CD4-positive, alpha-beta T cell (primary cell): Measurements from ENCODE around the gene KATNAL2. TPM values are rescaled to one million over a fixed set of nuclear protein-coding genes. Genes with fewer than 3 reads are reported as not detected.

Experiments
- ATAC-seq: fragments of 200-7000 bp; cut with Tn5 transposase; one replicate; pipeline ENCODE4 v1.10.0; 2022; ENCODE audit warnings: mild to moderate bottlenecking; ENCODE audit not compliant: poor library complexity
- CTCF ChIA-PET: fragments of 350-600 bp; sonication (Branson Sonifier 250); formaldehyde crosslinking; loops from one replicate; lab custom pipeline; 2021; ENCODE audit warnings: antibody characterized with exemption, inconsistent platforms; lab: Charles Lee
- POLR2A ChIA-PET: fragments of 350-600 bp; sonication (Branson Sonifier 250); formaldehyde crosslinking; loops from one replicate; lab custom pipeline; 2021; ENCODE audit warnings: antibody characterized with exemption, inconsistent platforms; lab: Charles Lee
- DNase-seq, 14 experiments: peaks; one replicate each; pipeline ENCODE4 v3.0.0-alpha.2; 2013 to 2020; ENCODE audit warnings: mixed read lengths in 2 of 14
- H3K27ac ChIP-seq, 2 donors: one replicate each; pipeline versions ENCODE4 v1.5.1 to v1.7.0; 2013; ENCODE audit warnings: low read length in 2 of 2, low read depth in 1 of 2, mild to moderate bottlenecking in 1 of 2
- H3K27me3 ChIP-seq, 2 experiments: 1 replicate in 1 of 2; 2 replicates in 1 of 2; pipeline versions ENCODE4 v1.6.1 to v1.7.0; 2013; ENCODE audit warnings: low read length in 2 of 2, control low read depth in 1 of 2, mild to moderate bottlenecking in 1 of 2, moderate library complexity in 1 of 2; ENCODE audit not compliant: insufficient read depth in 2 of 2, control insufficient read depth in 1 of 2
- H3K36me3 ChIP-seq: one replicate; pipeline ENCODE4 v1.6.1; 2013; ENCODE audit warnings: low read length, control low read depth; ENCODE audit not compliant: insufficient read depth
- H3K4me1 ChIP-seq: one replicate; pipeline ENCODE4 v1.6.1; 2013; ENCODE audit warnings: low read length, control low read depth; ENCODE audit not compliant: insufficient read depth
- H3K4me3 ChIP-seq: one replicate; pipeline ENCODE4 v1.5.1; 2013; ENCODE audit warnings: mild to moderate bottlenecking, low read length, moderate library complexity
- H3K9me3 ChIP-seq, 2 experiments: 1 replicate in 1 of 2; 2 replicates in 1 of 2; pipeline versions ENCODE4 v1.6.1 to v1.7.0; 2013; ENCODE audit warnings: low read length in 2 of 2, mild to moderate bottlenecking in 2 of 2, control low read depth in 1 of 2, moderate library complexity in 1 of 2; ENCODE audit not compliant: control insufficient read depth in 1 of 2, insufficient read depth in 1 of 2
- H3K27ac Mint-ChIP-seq: one replicate; pipeline ENCODE4 v1.8.0; 2020; ENCODE audit warnings: mixed read lengths
- H3K27me3 Mint-ChIP-seq: one replicate; pipeline ENCODE4 v1.8.0; 2021; ENCODE audit warnings: mixed read lengths
- H3K36me3 Mint-ChIP-seq: one replicate; pipeline ENCODE4 v1.8.0; 2021; ENCODE audit warnings: low read depth, mixed read lengths
- H3K4me1 Mint-ChIP-seq: one replicate; pipeline ENCODE4 v1.8.0; 2021; ENCODE audit warnings: low read depth, mixed read lengths
- H3K4me3 Mint-ChIP-seq: one replicate; pipeline ENCODE4 v1.8.0; 2020; ENCODE audit warnings: mild to moderate bottlenecking, mixed read lengths
- H3K9me3 Mint-ChIP-seq: one replicate; pipeline ENCODE4 v1.8.0; 2020; ENCODE audit warnings: mixed read lengths
- intact Hi-C, 2 experiments: fragments of 100-400 bp; cut with DNase I in 1 of 2; cut with micrococcal nuclease in 1 of 2; formaldehyde crosslinking; loops; one replicate each; pipeline versions ENCODE4 v1.15.1 to v1.9.0; 2023 to 2025; cut with DNase I, micrococcal nuclease
- total RNA-seq, 174 experiments: library from RNA in 2 of 174; stranded (reverse) in 2 of 174; gene quantifications; one replicate each; pipeline ENCODE4 v1.2.3 and lab custom pipeline; 2021 to 2026
- TF ChIP-seq, protein P1 (sequence below): fragments of 200-600 bp; IDR thresholded peaks from one replicate; pipeline ENCODE4 v1.8.0; 2022; ENCODE audit warnings: antibody characterized with exemption, mild to moderate bottlenecking

Gene KATNAL2
- total RNA-seq, 2 experiments from 2014 or later: 1.5 to 2.0 TPM

DNA sequence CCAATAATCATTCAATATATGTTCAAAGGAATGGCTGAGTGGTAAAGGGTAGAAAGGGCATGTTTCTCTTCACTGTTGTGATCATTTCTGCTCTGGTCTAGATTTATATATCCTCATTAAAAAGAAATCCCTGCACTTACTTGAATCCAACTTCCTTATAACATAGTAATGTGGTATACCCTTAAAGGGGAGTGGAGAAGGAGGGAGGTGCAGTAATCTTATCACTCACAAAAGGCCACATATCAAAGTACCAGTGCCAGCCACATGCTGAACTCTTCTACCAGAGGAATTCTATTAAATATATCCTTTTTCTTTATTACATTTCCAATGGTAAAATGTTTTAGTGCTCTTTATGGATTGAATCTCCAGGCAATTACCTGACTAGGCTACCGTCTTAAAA is 3.3 kb downstream of the KATNAL2 start:
- POLR2A ChIA-PET: no interaction called here
- no peaks in the 10 kb centered on the region for H3K27me3 ChIP-seq
- DNase-seq (no peak), ATAC-seq (no peak)
- H3K36me3 Mint-ChIP-seq: peaks cover 5% of the 10 kb centered on the region
- H3K9me3 ChIP-seq: no peaks in the 10 kb centered on the region
- peaks cover 19% of the 10 kb centered on the region for H3K4me1 ChIP-seq
- TF ChIP-seq, protein P1, sequence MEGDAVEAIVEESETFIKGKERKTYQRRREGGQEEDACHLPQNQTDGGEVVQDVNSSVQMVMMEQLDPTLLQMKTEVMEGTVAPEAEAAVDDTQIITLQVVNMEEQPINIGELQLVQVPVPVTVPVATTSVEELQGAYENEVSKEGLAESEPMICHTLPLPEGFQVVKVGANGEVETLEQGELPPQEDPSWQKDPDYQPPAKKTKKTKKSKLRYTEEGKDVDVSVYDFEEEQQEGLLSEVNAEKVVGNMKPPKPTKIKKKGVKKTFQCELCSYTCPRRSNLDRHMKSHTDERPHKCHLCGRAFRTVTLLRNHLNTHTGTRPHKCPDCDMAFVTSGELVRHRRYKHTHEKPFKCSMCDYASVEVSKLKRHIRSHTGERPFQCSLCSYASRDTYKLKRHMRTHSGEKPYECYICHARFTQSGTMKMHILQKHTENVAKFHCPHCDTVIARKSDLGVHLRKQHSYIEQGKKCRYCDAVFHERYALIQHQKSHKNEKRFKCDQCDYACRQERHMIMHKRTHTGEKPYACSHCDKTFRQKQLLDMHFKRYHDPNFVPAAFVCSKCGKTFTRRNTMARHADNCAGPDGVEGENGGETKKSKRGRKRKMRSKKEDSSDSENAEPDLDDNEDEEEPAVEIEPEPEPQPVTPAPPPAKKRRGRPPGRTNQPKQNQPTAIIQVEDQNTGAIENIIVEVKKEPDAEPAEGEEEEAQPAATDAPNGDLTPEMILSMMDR: no peak
- H3K4me1 Mint-ChIP-seq: peaks cover 25% of the 10 kb centered on the region
- H3K27ac ChIP-seq: no peak overlapping the region
- CTCF ChIA-PET: no interaction called here
- H3K4me3 Mint-ChIP-seq: peak overlapping the region; percentile 8
- H3K27ac Mint-ChIP-seq: no peak overlapping the region
- H3K4me3 ChIP-seq: no peak overlapping the region
- H3K9me3 Mint-ChIP-seq: peaks cover 2% of the 10 kb centered on the region
- H3K27me3 Mint-ChIP-seq: no peaks in the 10 kb centered on the region
- H3K36me3 ChIP-seq: no peaks in the 10 kb centered on the region
- intact Hi-C loops: no loop called here

DNA sequence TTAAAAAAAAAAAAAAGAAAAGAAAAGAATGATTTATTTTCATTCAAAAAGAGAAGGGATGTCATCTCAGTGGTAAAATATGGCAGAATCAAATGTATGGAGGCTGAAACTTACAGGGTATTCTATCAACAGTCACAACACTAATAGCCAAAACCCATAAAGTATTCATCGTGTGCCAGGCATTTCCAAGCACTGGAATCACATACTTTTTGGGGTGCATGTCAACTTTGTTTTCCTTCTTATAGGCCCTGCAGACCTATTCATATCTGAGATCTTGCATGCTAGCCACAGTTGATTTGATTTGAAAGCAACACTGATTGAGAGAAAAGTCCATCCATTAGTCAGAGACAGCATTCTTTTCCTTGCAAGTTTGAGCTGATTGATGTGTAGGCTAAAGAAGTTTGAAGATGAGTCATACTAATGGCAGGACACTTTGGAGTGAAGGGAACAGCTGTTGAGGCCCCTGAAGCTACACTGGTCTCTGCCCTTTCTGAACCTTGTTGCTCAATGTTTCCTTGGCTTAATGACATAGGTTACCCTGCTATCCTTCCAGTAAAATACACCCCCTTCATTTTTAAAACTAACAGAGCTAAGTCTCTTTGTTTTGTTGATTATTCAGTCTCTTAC is 22.0 kb downstream of the KATNAL2 start:
- DNase-seq: no peak
- Mint-ChIP-seq H3K27ac (no peak overlapping the region), H3K4me1 (no peaks in the 10 kb centered on the region), H3K4me3 (no peak overlapping the region), H3K27me3 (peaks cover 5% of the 10 kb centered on the region), H3K36me3 (no peaks in the 10 kb centered on the region), H3K9me3 (no peaks in the 10 kb centered on the region)
- TF ChIP-seq, protein P1: no peak
- Histone ChIP-seq H3K4me3 (no peak overlapping the region), H3K4me1 (peaks cover 4% of the 10 kb centered on the region), H3K27me3 (no peaks in the 10 kb centered on the region), H3K36me3 (no peaks in the 10 kb centered on the region), H3K27ac (no peak overlapping the region), H3K9me3 (no peaks in the 10 kb centered on the region)
- intact Hi-C loops: no loop called here
- ChIA-PET POLR2A (no interaction called here), CTCF (no interaction called here)
- ATAC-seq: no peak

DNA sequence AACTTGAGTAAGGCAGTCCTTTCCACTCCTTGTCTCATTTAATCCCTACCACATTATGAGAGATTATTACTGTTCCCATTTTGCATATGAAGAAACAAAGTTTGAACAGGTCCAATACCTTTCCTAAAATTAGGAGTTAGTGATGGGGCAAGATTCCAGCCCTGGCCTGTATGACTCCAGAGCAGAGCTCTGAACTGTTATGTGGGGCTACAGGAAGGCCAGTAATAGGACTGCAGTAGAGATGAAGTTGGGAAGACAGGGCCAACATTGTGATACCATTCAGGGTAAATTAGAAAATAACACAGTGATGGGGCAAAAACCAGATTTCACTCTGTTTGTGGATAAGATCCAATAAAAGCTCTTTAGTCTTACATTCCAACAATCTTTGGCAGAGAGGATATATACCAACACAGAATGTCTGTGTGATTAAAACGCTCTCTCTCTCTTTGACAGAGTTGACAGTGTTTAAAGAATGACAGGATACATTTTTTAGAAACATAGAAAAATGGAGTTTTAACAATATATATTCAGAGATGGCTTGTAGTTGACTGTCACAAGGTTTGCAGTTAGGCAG is 22.7 kb downstream of the KATNAL2 start:
- POLR2A ChIA-PET: interaction anchor here (1.2 kb wide), 1 partner anchor 23 kb away, joined by 3 read pairs; the partner anchor contains the start of genes KATNAL2 and PIAS2

More for the DNA sequence above, 22.7 kb downstream of the KATNAL2 start:
- CTCF ChIA-PET: no interaction called here
- intact Hi-C loops: no loop called here
- DNase-seq (no peak), ATAC-seq (no peak)
- Mint-ChIP-seq H3K27me3 (peaks cover 6% of the 10 kb centered on the region), H3K4me1 (no peaks in the 10 kb centered on the region), H3K36me3 (no peaks in the 10 kb centered on the region), H3K4me3 (no peak overlapping the region), H3K9me3 (no peaks in the 10 kb centered on the region), H3K27ac (no peak overlapping the region)
- Histone ChIP-seq H3K4me1 (peaks cover 4% of the 10 kb centered on the region), H3K27me3 (no peaks in the 10 kb centered on the region), H3K36me3 (no peaks in the 10 kb centered on the region), H3K9me3 (no peaks in the 10 kb centered on the region), H3K4me3 (no peak overlapping the region), H3K27ac (no peak overlapping the region)
- TF ChIP-seq, protein P1: no peak
